ENCODE results near the gene ZNF746.

Gene ZNF746

DNA sequence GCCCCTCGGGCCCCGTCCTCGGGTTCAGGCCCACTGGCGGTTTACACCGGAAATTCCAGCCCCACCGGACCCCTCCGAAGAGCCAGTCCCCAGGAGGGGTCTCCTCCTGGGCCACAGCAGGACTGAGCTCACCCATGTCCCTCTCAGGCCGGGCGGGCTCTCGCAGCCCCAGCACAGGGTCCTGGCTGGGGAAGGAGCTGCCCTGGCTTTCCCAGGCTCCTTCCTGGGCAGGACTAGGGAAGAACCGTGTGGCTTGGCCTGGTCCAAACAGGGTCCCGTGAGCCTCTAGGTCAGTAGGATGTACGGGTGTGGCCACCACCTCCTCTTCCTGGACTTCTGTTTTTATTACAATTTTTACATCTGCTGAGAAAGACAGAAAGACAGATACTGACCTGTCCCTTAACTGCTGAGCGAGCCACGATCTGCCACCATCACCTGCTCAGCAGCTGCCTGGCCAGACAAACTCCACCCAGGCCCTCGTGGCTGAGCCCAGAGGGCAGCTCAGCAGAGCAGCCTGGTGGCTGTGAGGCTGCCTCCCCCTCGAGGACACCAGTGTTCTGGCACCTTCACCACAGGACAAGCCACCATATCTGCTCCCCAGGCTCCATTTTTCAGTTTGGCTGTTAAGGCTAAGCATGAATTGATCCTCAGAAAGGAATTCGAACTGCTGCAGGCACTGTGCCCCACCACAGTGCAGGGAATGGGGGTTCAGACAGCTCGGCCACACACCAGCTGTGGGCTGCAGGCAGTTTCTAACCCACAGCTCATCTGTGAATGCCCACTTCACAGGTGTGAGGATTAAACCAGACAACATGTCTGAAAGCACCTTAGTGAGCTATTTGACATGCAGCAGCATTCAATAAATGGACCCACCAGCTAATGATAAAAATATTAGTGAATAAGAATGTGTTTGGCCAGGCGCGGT lies 22.2 kb downstream of the ZNF746 start (continued):
- no peak for TF ChIP-seq ARNTL (CRISPR knock-in tag; IDR thresholded peaks at IDR 0.05; ENCODE audit: borderline replicate concordance, low read depth)

DNA sequence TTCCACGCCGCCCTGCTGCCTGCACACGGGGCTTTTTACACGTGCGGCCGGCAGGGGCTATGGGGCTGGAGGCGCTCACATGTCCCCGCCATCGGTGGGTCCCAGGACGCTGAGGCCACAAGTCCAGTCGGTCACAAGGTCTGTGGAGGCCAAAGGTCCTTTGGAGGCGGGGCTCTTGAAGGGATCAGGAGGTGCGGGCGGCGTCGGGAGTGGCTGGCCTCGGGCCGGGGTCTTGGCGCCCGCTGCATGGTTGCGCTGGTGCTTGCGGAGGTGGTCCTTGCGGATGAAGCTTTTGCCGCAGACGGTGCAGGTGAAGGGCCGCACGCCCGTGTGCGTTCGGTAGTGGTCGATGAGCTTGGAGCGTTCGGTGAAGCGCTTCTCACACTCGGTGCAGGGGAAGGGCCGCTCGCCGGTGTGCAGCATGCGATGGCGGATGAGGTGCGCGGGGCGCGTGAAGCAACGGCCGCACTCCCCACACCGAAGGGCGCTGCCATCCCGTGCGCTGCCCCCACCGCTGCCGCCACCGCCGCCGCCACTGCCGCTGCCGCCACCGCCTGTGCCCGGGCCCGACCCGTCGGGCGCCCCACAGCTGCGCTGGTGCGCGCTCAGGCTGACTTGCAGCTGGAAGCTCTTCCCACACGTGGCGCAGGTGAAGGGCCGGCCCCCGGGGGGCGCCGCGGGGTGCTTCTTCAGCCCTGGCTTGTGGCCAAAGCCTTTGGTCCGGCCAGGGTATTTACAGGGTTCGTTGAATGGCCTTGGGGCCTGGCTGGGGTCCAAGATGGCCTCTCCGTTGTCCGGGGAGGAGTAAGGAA lies 23.1 kb downstream of the ZNF746 start:
- no peak for ATAC-seq

DNA sequence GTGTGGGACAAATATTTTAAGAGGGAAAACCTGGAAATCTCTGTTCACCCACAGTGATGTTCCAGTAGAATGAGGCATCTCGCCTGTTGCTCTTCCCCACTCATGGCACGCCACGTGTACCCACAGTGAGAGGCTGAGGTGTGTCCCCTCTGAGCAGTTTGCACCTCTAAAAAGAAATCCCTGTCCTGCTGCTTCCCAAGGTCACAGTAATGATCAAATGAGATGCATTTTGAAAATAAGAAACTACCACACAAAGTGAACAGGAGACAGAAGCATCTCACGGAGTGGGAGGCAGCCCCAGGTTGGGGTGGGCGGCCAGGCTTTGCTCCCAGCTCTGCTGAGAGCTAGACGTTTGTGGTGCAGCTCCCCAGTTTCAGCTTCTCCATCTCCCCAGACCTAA lies 24.4 kb downstream of the ZNF746 start:
- no peak for TF ChIP-seq ZNF565 (CRISPR knock-in tag; conservative IDR thresholded peaks at IDR 0.05; ENCODE audit: low read depth)
- TF ChIP-seq PPARA (CRISPR knock-in tag; IDR thresholded peaks at IDR 0.05; ENCODE audit: borderline replicate concordance) = no peak
- no peak for TF ChIP-seq ZC3H10 (CRISPR knock-in tag; IDR thresholded peaks at IDR 0.05)
- TF ChIP-seq, protein P1, sequence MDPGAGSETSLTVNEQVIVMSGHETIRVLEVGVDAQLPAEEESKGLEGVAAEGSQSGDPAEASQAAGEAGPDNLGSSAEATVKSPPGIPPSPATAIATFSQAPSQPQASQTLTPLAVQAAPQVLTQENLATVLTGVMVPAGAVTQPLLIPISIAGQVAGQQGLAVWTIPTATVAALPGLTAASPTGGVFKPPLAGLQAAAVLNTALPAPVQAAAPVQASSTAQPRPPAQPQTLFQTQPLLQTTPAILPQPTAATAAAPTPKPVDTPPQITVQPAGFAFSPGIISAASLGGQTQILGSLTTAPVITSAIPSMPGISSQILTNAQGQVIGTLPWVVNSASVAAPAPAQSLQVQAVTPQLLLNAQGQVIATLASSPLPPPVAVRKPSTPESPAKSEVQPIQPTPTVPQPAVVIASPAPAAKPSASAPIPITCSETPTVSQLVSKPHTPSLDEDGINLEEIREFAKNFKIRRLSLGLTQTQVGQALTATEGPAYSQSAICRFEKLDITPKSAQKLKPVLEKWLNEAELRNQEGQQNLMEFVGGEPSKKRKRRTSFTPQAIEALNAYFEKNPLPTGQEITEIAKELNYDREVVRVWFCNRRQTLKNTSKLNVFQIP (CRISPR knock-in tag; IDR thresholded peaks at IDR 0.05; ENCODE audit: borderline replicate concordance, low read depth) = no peak
- TF ChIP-seq ISL1 (CRISPR knock-in tag; IDR thresholded peaks at IDR 0.05) = no peak
- TF ChIP-seq TCF4 (CRISPR knock-in tag; IDR thresholded peaks at IDR 0.05; ENCODE audit: borderline replicate concordance) = no peak
- TF ChIP-seq ZNF70 (CRISPR knock-in tag; IDR thresholded peaks at IDR 0.05) = no peak
- no peak for ATAC-seq

More for the DNA sequence above, 23.1 kb downstream of the ZNF746 start:
- TF ChIP-seq BACH2 (CRISPR knock-in tag; IDR thresholded peaks at IDR 0.05; ENCODE audit: borderline replicate concordance) (no peak), ZNF565 (CRISPR knock-in tag; conservative IDR thresholded peaks at IDR 0.05; ENCODE audit: low read depth) (no peak), PPARA (CRISPR knock-in tag; IDR thresholded peaks at IDR 0.05; ENCODE audit: borderline replicate concordance) (no peak), TCF4 (CRISPR knock-in tag; IDR thresholded peaks at IDR 0.05; ENCODE audit: borderline replicate concordance) (no peak), SNAI2 (CRISPR knock-in tag; IDR thresholded peaks at IDR 0.05) (no peak), ISL1 (CRISPR knock-in tag; IDR thresholded peaks at IDR 0.05) (no peak), OSR1 (CRISPR knock-in tag; IDR thresholded peaks at IDR 0.05) (no peak), ZFP30 (CRISPR knock-in tag; IDR thresholded peaks at IDR 0.05) (no peak), ZNF70 (CRISPR knock-in tag; IDR thresholded peaks at IDR 0.05) (no peak)
- TF ChIP-seq, protein P2, sequence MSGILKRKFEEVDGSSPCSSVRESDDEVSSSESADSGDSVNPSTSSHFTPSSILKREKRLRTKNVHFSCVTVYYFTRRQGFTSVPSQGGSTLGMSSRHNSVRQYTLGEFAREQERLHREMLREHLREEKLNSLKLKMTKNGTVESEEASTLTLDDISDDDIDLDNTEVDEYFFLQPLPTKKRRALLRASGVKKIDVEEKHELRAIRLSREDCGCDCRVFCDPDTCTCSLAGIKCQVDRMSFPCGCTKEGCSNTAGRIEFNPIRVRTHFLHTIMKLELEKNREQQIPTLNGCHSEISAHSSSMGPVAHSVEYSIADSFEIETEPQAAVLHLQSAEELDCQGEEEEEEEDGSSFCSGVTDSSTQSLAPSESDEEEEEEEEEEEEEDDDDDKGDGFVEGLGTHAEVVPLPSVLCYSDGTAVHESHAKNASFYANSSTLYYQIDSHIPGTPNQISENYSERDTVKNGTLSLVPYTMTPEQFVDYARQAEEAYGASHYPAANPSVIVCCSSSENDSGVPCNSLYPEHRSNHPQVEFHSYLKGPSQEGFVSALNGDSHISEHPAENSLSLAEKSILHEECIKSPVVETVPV (CRISPR knock-in tag; IDR thresholded peaks at IDR 0.05) = no peak

DNA sequence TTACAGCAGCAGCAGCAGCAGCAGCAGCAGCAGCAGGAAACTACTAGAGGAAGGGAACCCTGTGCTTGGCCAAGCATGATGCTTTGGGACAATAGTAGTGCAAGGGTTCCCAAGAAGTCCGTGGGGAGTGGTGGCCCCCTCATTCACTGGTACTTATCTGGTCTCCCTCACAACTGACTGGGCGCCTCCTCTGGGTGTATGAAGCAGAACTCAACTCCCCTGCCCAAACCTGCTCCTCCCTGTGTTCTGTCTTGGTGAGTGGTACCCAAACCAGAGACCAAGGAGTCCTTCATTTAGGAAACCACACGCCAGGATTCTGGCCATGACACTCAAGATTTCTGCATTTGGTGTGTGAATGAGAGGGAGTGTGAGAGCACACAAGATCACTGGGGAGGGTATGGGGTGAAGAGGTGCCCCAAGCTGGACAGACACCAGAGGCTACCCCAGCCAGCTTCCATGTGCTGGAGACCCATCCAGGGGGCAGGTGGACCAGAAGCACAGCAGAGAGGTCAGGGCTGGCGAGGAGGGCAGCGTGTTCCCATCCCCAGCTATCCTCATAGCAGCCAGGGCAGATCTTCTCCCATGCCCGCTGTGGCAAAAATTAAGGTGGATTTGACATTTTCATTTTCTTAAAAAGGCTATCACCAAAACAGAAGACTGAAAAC lies 26.2 kb downstream of the ZNF746 start:
- TF ChIP-seq ZNF70 (CRISPR knock-in tag; IDR thresholded peaks at IDR 0.05) (no peak), ZFP30 (CRISPR knock-in tag; IDR thresholded peaks at IDR 0.05) (no peak), ZNF8 (CRISPR knock-in tag; IDR thresholded peaks at IDR 0.05) (no peak), ESRRG (CRISPR knock-in tag; IDR thresholded peaks at IDR 0.05) (no peak), PPARA (CRISPR knock-in tag; IDR thresholded peaks at IDR 0.05; ENCODE audit: borderline replicate concordance) (no peak), TOX (CRISPR knock-in tag; IDR thresholded peaks at IDR 0.05; ENCODE audit: borderline replicate concordance) (no peak), BACH2 (CRISPR knock-in tag; IDR thresholded peaks at IDR 0.05; ENCODE audit: borderline replicate concordance) (no peak), ZC3H10 (CRISPR knock-in tag; IDR thresholded peaks at IDR 0.05) (no peak), SNAI2 (CRISPR knock-in tag; IDR thresholded peaks at IDR 0.05) (no peak), ZFP3 (CRISPR knock-in tag; IDR thresholded peaks at IDR 0.05) (no peak), TCF4 (CRISPR knock-in tag; IDR thresholded peaks at IDR 0.05; ENCODE audit: borderline replicate concordance) (no peak), ZNF565 (CRISPR knock-in tag; conservative IDR thresholded peaks at IDR 0.05; ENCODE audit: low read depth) (no peak), RARB (CRISPR knock-in tag; IDR thresholded peaks at IDR 0.05) (no peak), CSDC2 (CRISPR knock-in tag; IDR thresholded peaks at IDR 0.05) (no peak)
- TF ChIP-seq, protein P1 (CRISPR knock-in tag; IDR thresholded peaks at IDR 0.05; ENCODE audit: borderline replicate concordance, low read depth) = no peak
- no peak for ATAC-seq

All from SK-N-SH treated with all-trans-retinoic acid at 6 μM for 48 hours (cell line).